ENCODE measurements around the gene TUBA4B.

The TUBA4B gene

GRCh38 chr2:219272995-219273394 is 20.0 kb downstream of the TUBA4B start:
- Histone ChIP-seq H3K27ac (replicated peaks) (no peak overlapping the region), H3K27me3 (ENCODE audit: insufficient read depth, poor library complexity, severe bottlenecking) (no peaks in the 10 kb centered on the region), H3K4me3 (replicated peaks; ENCODE audit: insufficient read depth, low read length) (no peak overlapping the region)
- no peak for TF ChIP-seq SPI1 (IDR thresholded peaks at IDR 0.05; ENCODE audit: borderline replicate concordance, low read depth)
- TF ChIP-seq POLR2AphosphoS5 (IDR thresholded peaks at IDR 0.05; ENCODE audit: low read depth) = no peak
- TF ChIP-seq GABPA (IDR thresholded peaks at IDR 0.05; ENCODE audit: low read depth) = no peak
- TF ChIP-seq, protein P1, sequence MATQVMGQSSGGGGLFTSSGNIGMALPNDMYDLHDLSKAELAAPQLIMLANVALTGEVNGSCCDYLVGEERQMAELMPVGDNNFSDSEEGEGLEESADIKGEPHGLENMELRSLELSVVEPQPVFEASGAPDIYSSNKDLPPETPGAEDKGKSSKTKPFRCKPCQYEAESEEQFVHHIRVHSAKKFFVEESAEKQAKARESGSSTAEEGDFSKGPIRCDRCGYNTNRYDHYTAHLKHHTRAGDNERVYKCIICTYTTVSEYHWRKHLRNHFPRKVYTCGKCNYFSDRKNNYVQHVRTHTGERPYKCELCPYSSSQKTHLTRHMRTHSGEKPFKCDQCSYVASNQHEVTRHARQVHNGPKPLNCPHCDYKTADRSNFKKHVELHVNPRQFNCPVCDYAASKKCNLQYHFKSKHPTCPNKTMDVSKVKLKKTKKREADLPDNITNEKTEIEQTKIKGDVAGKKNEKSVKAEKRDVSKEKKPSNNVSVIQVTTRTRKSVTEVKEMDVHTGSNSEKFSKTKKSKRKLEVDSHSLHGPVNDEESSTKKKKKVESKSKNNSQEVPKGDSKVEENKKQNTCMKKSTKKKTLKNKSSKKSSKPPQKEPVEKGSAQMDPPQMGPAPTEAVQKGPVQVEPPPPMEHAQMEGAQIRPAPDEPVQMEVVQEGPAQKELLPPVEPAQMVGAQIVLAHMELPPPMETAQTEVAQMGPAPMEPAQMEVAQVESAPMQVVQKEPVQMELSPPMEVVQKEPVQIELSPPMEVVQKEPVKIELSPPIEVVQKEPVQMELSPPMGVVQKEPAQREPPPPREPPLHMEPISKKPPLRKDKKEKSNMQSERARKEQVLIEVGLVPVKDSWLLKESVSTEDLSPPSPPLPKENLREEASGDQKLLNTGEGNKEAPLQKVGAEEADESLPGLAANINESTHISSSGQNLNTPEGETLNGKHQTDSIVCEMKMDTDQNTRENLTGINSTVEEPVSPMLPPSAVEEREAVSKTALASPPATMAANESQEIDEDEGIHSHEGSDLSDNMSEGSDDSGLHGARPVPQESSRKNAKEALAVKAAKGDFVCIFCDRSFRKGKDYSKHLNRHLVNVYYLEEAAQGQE (IDR thresholded peaks at IDR 0.05; ENCODE audit: insufficient replicate concordance, low read depth) = no peak
- no peak for TF ChIP-seq CTCF (IDR thresholded peaks at IDR 0.05; ENCODE audit: insufficient read depth, low read length)
- DNase-seq (ENCODE audit: low read depth in 1 of 2, low spot score in 1 of 2) = no peak

DNA sequence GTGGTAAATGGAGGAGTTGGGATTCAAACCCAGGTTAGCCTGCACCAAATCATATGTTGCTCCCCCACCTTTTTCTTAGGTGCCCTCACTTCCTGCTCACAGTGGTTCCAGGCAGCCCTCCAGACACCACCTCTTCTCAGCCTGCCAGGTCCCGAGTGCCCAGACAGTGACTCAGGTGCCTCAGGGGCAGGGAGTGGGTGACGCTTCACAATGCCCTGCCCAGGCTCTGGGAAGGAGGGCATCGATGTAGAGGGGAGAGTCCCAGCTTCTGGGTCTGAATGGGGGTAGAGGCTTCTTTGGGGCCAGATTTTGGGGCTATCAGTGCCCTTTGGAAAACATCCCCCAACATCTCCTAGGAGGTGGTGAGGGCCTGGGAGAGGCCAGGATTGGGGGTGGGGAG is 20.9 kb downstream of the TUBA4B start:
- no peak overlapping the region for H3K4me3 ChIP-seq (replicated peaks; ENCODE audit: insufficient read depth, low read length)
- H3K27me3 ChIP-seq (ENCODE audit: insufficient read depth, poor library complexity, severe bottlenecking) = no peaks in the 10 kb centered on the region
- DNase-seq (ENCODE audit: low read depth in 1 of 2, low spot score in 1 of 2) = no peak
- TF ChIP-seq GABPA (IDR thresholded peaks at IDR 0.05; ENCODE audit: low read depth) (no peak), POLR2AphosphoS5 (IDR thresholded peaks at IDR 0.05; ENCODE audit: low read depth) (no peak)
- H3K27ac ChIP-seq (replicated peaks) = no peak overlapping the region

- DNase-seq (ENCODE audit: low read depth in 1 of 2, low spot score in 1 of 2) = no peak
- H3K27me3 ChIP-seq (ENCODE audit: insufficient read depth, poor library complexity, severe bottlenecking) = no peaks in the 10 kb centered on the region
- no peak overlapping the region for H3K4me3 ChIP-seq (replicated peaks; ENCODE audit: insufficient read depth, low read length)
- no peak overlapping the region for H3K27ac ChIP-seq (replicated peaks)
- TF ChIP-seq CTCF (IDR thresholded peaks at IDR 0.05; ENCODE audit: insufficient read depth, low read length) = no peak
- TF ChIP-seq SPI1 (IDR thresholded peaks at IDR 0.05; ENCODE audit: borderline replicate concordance, low read depth) = no peak
- TF ChIP-seq, protein P1 (IDR thresholded peaks at IDR 0.05; ENCODE audit: insufficient replicate concordance, low read depth) = no peak
- no peak for TF ChIP-seq GABPA (IDR thresholded peaks at IDR 0.05; ENCODE audit: low read depth)
- TF ChIP-seq POLR2AphosphoS5 (IDR thresholded peaks at IDR 0.05; ENCODE audit: low read depth) = no peak
These were observed 21.4 kb downstream of the TUBA4B start for GRCh38 chr2:219274361-219274921.

- DNase-seq (ENCODE audit: low read depth in 1 of 2, low spot score in 1 of 2) = peak; percentile 39 to 61
- Histone ChIP-seq H3K27me3 (ENCODE audit: insufficient read depth, poor library complexity, severe bottlenecking) (no peaks in the 10 kb centered on the region), H3K27ac (replicated peaks) (no peak overlapping the region), H3K4me3 (replicated peaks; ENCODE audit: insufficient read depth, low read length) (no peak overlapping the region)
- peak; percentile 97 for TF ChIP-seq CTCF (IDR thresholded peaks at IDR 0.05; ENCODE audit: insufficient read depth, low read length)
- TF ChIP-seq SPI1 (IDR thresholded peaks at IDR 0.05; ENCODE audit: borderline replicate concordance, low read depth) = peak; percentile 59; the same call in 1 of the 2 replicates
- TF ChIP-seq GABPA (IDR thresholded peaks at IDR 0.05; ENCODE audit: low read depth) = no peak
These were observed 24.9 kb downstream of the TUBA4B start for GRCh38 chr2:219277703-219278654.
